Limb (tissue), 2 donors: Measurements from ENCODE around the gene BLTP3B.
A peak's percentile ranks its signal among the peaks of the same experiment; 100 is the strongest.

Experiments
- DNase-seq, 2 donors: peaks; one replicate each; pipeline ENCODE4 v3.0.0-alpha.2; 2016; ENCODE audit errors: extremely low spot score in 2 of 2

BLTP3B gene

GRCh38 chr12:100163416-100164152, 20.9 kb upstream of the BLTP3B start:
- peak; percentile 55 to 74 for DNase-seq

- no peak for DNase-seq
These were observed 16.9 kb upstream of the BLTP3B start for GRCh38 chr12:100159391-100160104.

- DNase-seq: no peak
These were observed 15.9 kb upstream of the BLTP3B start for GRCh38 chr12:100158535-100158934.

GRCh38 chr12:100157427-100157821, 14.8 kb upstream of the BLTP3B start:
- no peak for DNase-seq

GRCh38 chr12:100156731-100157426, 14.2 kb upstream of the BLTP3B start:
- DNase-seq: peak in 1 of 2 donors; percentile 43

GRCh38 chr12:100154474-100155247, 12.0 kb upstream of the BLTP3B start:
- DNase-seq: peak in 1 of 2 donors; percentile 63

- DNase-seq: no peak
These were observed 10.5 kb upstream of the BLTP3B start for GRCh38 chr12:100153131-100153530.

GRCh38 chr12:100151769-100152168, 9.1 kb upstream of the BLTP3B start:
- DNase-seq: no peak

GRCh38 chr12:100146252-100146651, 3.6 kb upstream of the BLTP3B start:
- DNase-seq: no peak

GRCh38 chr12:100145643-100146042, 3.0 kb upstream of the BLTP3B start:
- DNase-seq: no peak

GRCh38 chr12:100141998-100142850, 450 bp downstream of the BLTP3B start:
- peak; percentile 34 to 78 for DNase-seq

- peak in 1 of 2 donors; percentile 34 for DNase-seq
These were observed 1.0 kb downstream of the BLTP3B start for GRCh38 chr12:100141666-100141997.

GRCh38 chr12:100138803-100139098, 3.9 kb downstream of the BLTP3B start:
- DNase-seq: no peak

GRCh38 chr12:100138048-100138802, 4.4 kb downstream of the BLTP3B start:
- DNase-seq: no peak

GRCh38 chr12:100133200-100133599, 9.5 kb downstream of the BLTP3B start:
- no peak for DNase-seq

GRCh38 chr12:100128512-100128908, 14.2 kb downstream of the BLTP3B start:
- no peak for DNase-seq

GRCh38 chr12:100127766-100128511, 14.7 kb downstream of the BLTP3B start:
- no peak for DNase-seq

GRCh38 chr12:100123316-100124095, 19.2 kb downstream of the BLTP3B start:
- DNase-seq: no peak

- no peak for DNase-seq
These were observed 22.3 kb downstream of the BLTP3B start for GRCh38 chr12:100120355-100120754.
